Prostate gland (tissue), 2 donors: ENCODE data around the gene ZNF579.

Source experiments
- CTCF ChIP-seq, 4 experiments: fragments of 200-600 bp in 2 of 4; fragments of 450-650 bp in 2 of 4; sonication (generic) in 2 of 4; IDR thresholded peaks; 1 replicate in 3 of 4; 2 replicates in 1 of 4; pipeline ENCODE4 v1.5.1; 2016 to 2019; ENCODE audit warnings: antibody characterized with exemption in 4 of 4, mild to moderate bottlenecking in 2 of 4, moderate library complexity in 2 of 4
- POLR2A ChIP-seq: fragments of 450-650 bp; IDR thresholded peaks from one replicate; pipeline ENCODE4 v1.6.1; 2016; ENCODE audit warnings: antibody characterized with exemption, mild to moderate bottlenecking

DNA sequence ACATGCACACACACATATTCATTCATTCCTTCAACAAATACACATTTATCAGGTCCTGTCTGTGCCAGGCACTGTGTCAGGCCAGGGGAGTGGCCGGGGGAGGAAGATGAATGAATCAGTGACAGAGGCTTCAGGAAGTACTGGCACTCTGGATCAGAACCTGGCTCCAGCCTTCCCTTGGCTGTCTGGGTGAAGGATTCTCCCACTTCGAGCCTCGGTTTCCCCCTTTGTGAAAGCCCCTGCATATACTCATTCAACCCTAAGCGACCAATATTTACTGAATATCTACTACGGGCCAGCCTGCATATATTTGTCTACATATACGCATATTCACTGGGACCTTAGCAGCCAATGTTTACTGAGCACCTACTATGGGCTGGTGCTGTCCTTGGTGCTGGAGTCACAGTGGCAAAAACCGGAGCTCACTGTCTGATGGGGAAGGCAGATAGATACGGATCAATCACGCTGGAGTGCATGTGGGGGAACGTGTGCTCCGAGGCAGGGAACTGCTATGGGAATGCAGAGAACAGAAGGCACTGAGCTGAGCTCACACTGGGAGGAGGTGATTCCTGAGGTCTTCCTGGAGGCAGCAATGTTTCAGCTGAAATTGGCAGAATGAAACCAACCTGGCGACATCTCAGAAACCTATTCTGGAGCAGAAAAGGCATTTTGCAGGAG is 636 bp upstream of the ZNF579 start:
- TF ChIP-seq CTCF (IDR thresholded peaks at IDR 0.05) (no peak), POLR2A (no peak)
